Left renal cortex interstitium (tissue), 4 donors: Measurements from ENCODE around the gene NOTCH1. TPM values are rescaled to one million over a fixed set of nuclear protein-coding genes. Genes with fewer than 3 reads are reported as not detected.
"Not testable (repeated sequence)": the region's sequence is repeated elsewhere in the genome, so short reads cannot be mapped to it uniquely, and the experiment has no call there.

Experiments
- DNase-seq, 4 donors: peaks; one replicate each; pipeline ENCODE4 v3.0.0-alpha.2; 2013; ENCODE audit warnings: low read depth in 4 of 4, low spot score in 2 of 4, missing footprints in 1 of 4
- polyA plus RNA-seq, 4 donors: library from polyadenylated mRNA; unstranded; fragments of 120-200 nt; gene quantifications; one replicate each; pipeline ENCODE4 v1.2.1, GENCODE V29; 2013; ENCODE audit not compliant: insufficient read length in 4 of 4

The NOTCH1 gene
- polyA plus RNA-seq, 4 donors: 19.8 to 47.5 (median 34.2) TPM

GRCh38 chr9:136565715-136566552 is 20.1 kb upstream of the NOTCH1 start:
- DNase-seq: no peak

- no peak for DNase-seq
These were observed 19.4 kb upstream of the NOTCH1 start for GRCh38 chr9:136565086-136565714.

- DNase-seq: no peak
These were observed 18.6 kb upstream of the NOTCH1 start for GRCh38 chr9:136564379-136564988.

DNA sequence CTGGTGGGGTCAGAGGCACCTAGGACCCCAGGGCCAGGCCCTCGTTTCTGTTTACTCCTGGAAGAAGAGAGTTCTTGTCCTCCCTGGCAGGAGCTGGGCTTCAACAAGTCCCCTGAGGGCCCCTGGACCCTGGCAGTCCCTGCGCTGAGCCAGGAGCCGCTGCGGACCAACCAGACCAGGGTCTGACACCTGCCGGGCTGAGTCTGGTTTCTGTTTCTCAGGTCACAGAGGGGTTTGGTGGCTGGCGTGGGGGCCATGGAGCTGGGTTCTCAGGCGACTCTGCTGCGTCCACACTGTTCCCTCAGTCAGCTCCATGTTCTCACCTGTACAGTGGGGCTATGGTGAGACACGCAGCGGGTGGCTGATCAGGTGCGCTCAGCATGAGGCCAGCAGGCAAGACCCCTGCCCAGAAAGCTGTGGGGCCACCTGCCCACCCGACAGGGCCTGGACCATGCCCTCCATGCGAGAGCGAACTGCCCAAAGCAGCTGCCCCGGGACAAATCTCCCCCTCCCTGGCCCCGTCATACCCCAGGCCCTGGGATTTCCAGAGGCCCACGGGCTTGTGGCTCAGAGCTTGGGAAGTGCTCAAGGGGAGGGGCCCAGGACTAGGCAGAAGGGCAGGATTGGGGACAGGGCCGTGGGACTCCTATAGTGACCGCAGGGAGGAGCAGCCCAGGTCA is 17.9 kb upstream of the NOTCH1 start:
- DNase-seq: no peak

DNA sequence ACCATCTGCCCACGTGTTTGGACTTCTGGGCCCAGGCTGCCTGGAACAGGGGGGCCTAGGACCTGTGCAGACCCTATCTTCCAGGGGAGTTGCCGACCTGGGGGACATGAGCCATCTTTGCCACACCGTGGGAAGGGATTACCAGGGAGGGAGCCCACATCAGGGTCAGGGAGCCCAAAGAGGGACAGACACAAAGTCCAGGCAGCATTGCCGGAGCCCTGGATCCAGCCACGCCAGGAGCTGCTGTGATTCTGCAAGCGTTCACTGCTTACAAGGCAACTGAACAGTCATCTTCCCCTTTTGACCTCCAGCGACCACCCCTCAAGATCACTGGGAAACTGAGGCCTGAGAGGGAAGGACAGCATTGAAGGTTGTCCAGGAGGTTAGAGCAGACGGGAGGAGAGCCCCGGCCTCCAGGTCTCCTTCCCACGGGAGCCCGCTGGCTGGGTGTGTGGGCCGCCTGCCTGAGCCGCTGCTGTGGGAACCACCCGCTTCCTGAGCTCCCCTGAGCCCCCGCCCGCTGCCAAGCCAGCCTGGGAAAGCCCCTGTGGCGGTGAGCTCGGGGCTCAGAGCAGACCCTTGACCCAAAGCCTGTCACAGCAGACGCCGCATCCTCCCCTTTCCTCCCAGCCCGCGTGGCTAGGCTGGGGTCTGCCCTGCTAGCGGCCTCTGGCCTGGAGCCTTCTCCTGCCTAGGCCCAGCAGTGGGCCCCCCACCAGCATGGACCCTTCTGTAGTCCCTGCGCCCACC is 17.1 kb upstream of the NOTCH1 start:
- no peak for DNase-seq

GRCh38 chr9:136561779-136562178 is 15.9 kb upstream of the NOTCH1 start:
- DNase-seq: no peak

- no peak for DNase-seq
These were observed 14.7 kb upstream of the NOTCH1 start for GRCh38 chr9:136560586-136560985.

DNA sequence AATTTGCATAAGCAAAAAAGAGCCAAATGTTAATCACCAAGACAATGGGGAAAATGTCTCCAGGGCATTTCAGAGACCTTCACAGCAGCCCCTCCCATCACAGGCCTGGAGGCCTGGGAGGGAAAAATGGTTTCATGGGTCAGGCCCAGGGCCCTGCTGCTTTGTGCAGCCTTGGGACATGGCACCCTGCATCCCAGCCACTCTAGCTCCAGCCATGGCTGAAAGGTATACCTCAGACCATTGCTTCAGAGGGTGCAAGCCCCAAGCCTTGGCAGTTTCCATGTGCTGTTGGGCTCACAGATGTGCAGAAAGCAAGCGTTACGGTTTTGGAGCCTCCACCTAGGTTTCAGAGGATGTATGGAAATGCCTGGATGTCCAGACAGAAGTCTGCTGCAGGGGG is 13.5 kb upstream of the NOTCH1 start:
- not testable (repeated sequence) for DNase-seq

GRCh38 chr9:136558846-136559245 is 13.0 kb upstream of the NOTCH1 start:
- DNase-seq: not testable (repeated sequence)

GRCh38 chr9:136558373-136558772 is 12.5 kb upstream of the NOTCH1 start:
- DNase-seq: no peak

DNA sequence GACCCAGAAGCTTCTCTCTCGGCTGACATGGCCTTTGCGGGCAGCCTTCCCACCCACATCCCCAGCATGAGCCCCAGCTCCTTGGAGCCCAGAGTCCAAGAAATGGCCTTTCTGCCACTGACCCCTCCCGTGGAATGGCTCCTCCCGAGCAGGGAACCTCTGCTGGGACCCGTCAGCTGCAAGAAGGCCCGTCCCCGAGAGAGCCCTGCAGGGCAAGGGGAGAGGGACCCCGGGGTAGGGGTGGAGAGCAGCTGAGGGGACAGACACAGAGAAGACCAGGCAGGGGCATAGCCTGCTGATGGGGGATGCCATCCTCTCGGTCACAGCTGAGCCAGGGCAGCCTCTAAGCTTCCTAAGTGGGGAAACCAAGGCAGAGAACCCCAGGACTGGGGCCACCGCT is 11.2 kb upstream of the NOTCH1 start:
- DNase-seq: no peak

GRCh38 chr9:136556166-136556565 is 10.3 kb upstream of the NOTCH1 start:
- DNase-seq: no peak

GRCh38 chr9:136554870-136555269 is 9.0 kb upstream of the NOTCH1 start:
- DNase-seq: no peak

GRCh38 chr9:136553581-136553980 is 7.7 kb upstream of the NOTCH1 start:
- DNase-seq: no peak

DNA sequence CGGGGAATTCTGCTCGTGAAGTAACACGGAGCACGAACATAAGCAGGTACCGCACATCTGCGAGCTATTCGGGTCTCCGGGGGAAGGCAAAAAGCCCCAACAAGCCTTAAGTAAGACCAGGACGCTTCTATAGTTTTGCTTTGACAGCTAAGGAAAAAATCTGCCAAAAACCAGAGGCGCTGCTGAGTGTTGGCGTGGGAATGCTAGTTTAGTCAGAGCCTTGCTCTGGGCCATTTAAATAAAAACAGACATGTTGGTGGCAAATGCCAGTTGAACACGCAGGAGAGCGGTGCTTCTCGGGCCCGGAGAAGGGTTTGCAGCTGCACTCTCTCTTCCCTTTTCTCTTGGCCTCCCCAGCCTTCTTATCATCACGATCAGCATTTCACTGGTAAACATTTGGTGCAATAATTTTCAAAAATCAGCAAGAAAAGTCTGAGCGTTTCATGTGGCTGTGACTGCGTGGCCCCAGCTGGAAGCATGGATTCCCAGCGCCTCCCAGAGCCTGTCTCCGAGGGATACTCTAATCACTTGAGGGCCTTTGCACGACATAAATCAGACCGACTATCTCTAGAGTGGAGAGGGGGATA is 6.4 kb upstream of the NOTCH1 start:
- DNase-seq: no peak

GRCh38 chr9:136551401-136552116 is 5.7 kb upstream of the NOTCH1 start:
- DNase-seq: no peak

GRCh38 chr9:136550439-136551289 is 4.8 kb upstream of the NOTCH1 start:
- no peak for DNase-seq
